HT1080 (cell line): ENCODE results near the gene LRRC72. TPM values are rescaled to one million over a fixed set of nuclear protein-coding genes. Genes with fewer than 3 reads are reported as not detected.
"Not testable (repeated sequence)": the region's sequence is repeated elsewhere in the genome, so short reads cannot be mapped to it uniquely, and the experiment has no call there.

Experiments used
- DNase-seq: peaks from one replicate; pipeline ENCODE4 v3.0.0-alpha.2; 2015; ENCODE audit warnings: low read depth
- polyA plus RNA-seq, 2 experiments: library from polyadenylated mRNA; depleted of rRNA; stranded (reverse); fragments of >200 nt; gene quantifications; 2 replicates each; pipeline ENCODE4 v1.2.3, GENCODE V29; 2015
- total RNA-seq: library from RNA; depleted of rRNA; stranded (reverse); fragments of >200 nt; shearing (Covaris generic); gene quantifications from 2 replicates; pipeline ENCODE4 v1.2.3, GENCODE V29; 2014; rRNA removed

LRRC72 gene
- not detected in 2 replicates for total RNA-seq
- polyA plus RNA-seq (2015; cell fraction: cytosol; rRNA removed) = not detected in 2 replicates
- not detected in 2 replicates for polyA plus RNA-seq (2015; cell fraction: nucleus; rRNA removed)

DNA sequence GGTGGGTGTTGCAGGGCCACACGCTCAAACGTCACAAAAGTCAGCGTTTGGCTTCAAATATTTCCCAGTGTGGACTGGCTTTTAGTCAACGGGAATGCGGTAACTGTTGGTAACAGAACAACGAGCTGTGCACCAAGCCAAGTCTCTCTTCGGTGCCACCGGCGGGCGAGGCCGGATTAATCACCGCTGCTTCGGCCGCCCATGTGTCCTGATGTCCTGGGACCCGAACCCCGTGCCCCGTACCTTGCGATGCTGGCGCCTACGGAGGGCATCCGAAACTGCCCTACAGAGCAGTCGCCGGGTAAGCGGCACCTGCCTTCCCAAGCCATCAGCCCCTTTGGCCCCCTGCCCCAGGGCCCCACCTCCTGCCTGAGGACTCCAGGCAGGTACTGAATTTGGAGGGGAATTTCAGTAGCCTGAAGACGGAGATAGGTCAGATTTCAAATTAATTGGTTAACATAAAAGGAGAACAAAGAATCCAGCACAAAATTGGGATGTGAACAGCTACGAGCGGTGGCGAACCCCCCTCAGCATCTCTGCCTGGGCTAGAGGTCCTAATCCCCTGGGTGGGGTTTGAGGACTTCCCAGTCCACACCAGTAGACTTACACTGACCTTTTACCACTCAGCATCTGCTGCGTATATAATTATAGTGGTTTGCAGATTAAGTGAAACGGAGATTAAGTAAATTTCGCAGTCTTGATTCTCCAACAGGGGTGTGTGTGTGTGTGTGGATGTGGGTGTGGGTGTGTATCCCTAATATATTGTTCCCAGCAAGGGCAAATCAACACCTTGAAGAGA is at the start of gene LRRC72:
Gene LRRC72 (plus strand): TSS at position 84 of the 799 bp plus-strand sequence. CDS start 128 bp downstream, at position 212.
- no peak for DNase-seq

DNA sequence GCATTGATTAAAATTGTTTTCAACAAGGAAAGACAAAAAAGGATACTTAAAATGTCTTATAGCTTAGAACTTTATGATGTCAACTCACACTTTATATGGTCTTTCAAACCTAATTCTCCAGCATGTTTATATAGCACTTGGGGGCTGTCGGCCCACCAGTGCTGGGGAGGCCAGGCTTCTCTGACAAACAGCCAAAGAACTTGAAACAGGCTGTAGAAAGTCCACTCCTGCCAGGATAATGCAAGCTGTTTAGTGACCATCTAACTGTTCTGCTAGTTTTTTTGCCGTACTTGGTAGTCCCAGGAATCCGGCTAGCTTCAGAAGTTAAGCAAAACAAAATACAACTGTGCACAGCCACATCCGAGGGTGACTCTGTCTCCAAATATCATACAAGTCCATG is 47.5 kb upstream of the LRRC72 start:
- DNase-seq = no peak

DNA sequence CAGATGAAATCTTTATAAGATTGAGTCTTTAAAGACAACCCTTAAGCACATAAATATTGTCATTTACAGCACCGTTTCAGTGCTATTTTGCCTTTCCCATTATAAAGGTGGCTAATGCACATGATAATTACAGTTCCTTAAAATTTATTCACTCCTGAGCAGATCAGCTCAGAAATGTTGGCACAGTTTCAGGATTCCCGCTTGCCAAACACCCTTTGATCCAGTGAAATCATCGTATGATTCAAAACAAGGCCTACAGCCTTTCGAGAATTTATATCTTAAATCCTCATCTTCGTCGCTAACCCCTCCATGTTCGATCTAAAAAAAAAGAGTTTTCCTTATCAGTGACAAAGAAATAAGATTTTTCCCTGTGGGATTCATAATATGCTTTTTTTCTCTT is 47.0 kb upstream of the LRRC72 start:
- no peak for DNase-seq

DNA sequence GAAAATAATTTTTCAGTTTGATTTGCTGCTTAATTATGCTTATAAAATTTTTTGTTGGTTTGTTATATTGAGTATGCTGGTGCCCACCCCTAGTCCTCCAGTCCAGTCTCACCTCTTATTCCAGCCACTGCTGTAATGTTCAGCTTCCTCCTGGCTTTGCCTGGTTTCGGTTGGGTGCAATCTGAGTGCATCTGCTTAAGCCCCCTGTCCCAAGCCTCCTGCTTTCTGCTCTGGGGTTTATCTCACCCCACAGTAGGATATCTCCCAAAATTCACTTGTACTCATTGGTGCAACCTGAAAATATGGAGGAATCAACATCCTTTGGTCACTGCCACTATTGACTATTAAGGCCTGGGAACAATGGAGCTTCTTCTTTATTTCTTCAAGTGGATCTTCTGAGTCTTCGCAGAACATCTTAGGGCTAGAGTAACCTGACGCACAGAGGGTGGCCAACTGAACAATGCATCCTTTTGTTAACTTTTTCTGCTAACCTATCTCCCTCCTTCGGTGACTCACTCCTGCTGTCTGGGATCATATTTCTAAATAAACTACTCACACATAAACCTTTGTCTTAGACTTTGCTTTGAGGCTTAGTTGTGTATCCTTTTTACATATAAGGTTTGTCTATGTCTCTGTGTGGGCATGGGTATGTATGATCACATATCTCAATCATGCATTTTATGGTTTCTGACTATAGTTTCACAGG is 42.0 kb upstream of the LRRC72 start:
- peak; percentile 99 for DNase-seq

DNA sequence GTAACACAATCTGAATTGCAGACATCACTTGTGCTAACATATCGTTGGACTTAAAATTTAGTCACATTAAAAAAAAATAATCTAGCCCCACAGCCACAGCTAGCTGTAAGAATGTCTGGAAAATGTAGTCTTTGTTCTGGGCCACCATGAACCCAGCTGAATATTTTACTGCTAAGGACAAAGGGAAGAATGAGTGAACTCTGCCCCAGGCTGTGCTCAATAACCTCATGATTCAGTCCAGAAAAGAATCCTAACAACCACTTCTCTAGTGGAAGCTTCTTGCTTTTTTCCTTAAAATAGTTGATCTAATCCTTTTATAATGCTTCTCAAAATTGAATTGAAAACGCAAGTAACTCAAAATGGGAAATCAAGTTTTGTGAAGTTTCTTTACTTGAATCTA is 35.5 kb upstream of the LRRC72 start:
- no peak for DNase-seq

DNA sequence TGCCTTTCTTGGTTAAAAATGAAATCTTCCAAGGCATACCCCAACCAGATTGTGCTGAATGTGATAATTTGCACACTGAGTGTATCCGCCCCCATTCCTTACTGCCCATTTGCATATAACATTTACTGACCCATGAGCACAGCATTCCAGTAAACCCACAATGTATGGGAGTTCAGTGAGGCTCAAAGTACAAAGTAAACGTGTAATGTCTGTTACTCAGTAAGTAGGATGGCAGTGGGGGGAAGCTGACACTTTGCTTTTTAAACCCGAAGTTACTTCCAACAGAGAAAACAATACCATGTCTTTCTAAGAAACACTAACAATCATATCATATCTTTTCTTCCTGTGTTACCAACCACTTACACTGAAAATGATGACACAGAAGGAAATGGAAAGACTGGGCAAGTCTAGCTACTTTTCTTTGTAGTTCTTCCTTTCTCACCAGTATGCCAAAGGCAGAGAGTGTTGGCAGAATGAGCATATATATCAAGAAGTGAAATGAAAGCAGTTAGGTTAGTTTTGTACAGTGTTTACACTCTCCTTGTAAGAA is 34.0 kb upstream of the LRRC72 start:
- peak; percentile 59 for DNase-seq

DNA sequence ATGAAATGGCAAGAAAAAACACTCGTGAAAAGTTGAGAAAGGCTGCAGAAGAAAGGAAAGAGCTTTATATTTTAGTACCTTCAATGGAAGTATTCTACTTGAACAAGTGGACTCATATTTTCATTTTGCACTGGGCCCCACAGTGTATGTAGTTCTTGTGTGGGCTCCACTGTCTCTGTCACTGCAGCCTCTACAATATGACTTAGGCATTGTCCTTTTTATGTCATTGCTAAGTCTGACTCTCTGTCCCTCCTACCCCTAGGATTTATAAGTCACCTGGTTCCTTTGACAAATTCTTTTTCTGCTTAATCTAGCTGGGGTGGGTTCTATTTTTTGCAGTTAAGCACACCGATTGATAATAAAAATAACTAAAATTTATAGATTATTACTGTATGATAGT is 33.4 kb upstream of the LRRC72 start:
- DNase-seq = no peak

DNA sequence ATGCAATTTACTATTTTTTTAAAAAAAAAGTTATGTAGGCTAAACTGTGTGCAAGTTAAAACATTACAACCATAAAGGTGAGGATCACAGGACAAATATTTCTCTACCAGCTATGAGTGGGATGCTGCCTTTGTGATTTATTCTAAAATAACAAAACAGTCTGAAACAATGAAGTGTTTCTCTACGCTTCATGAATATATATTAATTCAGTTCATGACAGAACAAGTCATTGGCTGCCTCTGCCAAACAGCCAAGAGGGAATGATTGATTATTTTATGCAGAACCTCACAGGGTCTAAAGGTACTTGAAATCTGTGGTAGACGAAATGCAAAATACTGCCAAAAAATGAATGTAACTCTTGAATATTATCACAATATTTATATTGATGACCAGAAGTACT is 32.1 kb upstream of the LRRC72 start:
- DNase-seq = no peak

DNA sequence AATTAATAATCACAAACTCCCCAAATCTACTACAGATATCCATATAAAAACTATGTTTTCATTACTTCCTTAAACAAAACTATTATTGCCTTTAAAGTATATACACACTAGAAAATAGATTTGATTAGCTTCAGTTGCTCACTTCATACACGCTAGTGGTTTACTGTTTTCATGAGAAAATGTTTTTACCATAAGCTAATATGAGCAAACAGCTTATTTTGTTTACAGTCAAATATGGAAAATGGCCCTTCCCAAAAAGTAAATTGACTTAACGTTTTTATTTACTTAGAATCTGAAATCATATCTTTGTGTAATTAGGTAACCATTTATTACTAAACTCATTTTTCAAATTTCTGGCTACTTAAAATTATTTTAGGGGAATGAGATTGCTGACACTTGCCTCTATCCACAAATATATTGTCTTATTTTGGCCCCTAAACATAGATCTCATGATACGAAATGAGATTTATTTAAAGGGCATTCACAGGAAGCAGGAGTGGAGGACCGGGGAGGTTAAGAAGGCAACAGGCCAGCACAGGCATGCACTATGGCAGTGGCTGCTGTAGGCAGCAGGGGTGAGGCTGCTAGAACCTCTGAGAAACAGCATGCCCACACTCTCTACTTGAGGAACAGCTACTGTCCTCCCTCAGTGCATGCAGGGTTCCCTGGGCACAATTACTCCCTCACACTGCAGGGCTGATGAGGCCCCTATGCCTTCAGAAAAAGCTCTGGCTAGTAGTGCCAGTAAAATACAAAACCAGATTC is 31.5 kb upstream of the LRRC72 start:
- DNase-seq = no peak

DNA sequence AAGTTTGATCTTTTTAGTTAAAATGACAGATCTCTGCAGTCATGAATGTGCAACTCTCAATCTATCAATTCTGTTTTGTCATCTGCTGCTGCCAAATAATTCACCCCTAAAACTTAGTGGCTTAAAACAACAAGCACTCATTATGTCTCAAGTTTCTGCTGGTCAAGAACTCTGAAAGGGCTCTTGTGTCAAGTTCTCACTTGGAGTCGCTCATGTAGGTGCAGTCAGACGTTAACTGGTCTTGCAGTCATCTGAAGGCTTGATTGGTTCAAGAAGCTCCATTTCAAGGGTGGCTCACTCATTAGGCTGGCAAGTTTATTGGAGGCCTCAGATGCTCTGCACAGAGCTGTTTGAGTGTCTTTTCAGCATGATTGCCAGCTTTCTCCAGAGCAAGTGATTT is 28.5 kb upstream of the LRRC72 start:
- DNase-seq = no peak

DNA sequence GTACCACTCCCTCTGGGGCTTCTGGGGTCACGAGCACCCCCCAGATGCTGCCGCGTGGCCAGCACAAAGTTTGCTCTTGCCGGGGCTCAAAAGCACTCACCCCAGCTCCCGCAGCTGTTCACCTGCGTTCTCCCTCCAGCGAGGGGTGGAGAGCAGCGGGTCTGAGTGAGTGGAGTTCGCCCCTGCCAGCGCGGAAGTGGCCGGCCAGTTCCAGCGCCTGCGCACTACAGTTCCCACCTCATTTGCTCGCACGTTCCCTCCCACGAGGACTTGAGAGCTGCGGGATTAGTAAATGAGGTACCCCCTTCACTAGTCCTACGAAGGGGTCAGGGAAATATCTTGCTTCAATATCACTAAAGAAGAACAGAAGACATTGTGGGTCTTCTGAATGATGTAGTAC is 24.3 kb upstream of the LRRC72 start:
- DNase-seq = no peak

DNA sequence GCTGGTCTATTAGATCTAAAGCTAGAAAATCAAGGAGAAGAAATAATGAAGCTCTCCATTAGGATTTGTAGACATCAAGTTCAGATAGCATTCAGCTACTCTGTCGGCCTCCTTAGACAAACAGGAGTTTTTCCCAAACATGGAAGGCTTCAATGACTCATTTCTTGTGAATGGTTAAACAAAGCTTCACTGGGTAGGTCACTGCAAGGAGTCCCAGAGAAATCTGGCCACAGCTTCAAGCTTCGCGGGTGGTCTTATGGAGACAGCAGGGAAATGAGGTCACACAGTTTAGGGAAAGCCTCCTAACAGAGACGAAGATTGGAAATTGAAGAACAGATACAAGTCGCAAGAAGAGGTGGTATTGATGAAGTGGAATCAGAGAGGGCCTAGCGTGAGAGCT is 22.6 kb upstream of the LRRC72 start:
- peak; percentile 77 for DNase-seq

DNA sequence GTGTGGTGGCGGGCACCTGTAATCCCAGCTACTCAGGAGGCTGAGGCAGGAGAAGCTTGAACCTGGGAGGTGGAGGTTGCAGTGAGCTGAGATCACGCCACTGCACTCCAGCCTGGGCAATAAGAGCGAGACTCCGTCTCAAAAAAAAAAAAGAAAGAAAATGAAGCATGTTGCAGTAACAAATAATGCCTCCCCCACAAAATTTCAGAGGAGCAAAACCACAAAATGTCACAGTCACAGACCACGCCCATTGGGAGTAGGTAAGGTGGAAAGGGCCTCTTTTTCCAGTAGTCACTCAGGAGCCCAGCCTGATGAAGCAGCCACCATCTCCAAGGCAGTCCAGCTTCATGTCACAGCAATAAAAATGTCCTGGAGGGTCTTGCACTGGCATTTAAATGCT is 20.2 kb upstream of the LRRC72 start:
- not testable (repeated sequence) for DNase-seq

DNA sequence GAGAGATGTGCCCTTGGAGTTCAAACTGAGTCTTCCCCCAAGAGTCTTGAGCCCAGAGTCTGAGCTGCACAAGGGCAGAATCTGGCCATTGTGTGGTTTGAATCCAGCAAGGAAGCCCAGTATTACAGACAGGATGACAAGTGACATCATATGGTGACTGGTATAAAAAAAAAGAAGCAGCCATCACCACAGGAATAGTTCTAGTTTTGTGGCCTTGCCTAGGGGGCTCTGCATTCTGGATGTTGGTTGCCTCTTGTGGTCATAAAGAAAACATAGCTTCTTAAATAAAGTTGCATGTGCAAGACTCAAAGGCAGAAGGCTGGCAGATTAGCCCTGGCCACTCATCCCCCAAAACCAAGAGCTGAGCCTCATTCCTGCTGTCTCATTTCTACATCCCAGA is 16.8 kb upstream of the LRRC72 start:
- DNase-seq = peak; percentile 44

DNA sequence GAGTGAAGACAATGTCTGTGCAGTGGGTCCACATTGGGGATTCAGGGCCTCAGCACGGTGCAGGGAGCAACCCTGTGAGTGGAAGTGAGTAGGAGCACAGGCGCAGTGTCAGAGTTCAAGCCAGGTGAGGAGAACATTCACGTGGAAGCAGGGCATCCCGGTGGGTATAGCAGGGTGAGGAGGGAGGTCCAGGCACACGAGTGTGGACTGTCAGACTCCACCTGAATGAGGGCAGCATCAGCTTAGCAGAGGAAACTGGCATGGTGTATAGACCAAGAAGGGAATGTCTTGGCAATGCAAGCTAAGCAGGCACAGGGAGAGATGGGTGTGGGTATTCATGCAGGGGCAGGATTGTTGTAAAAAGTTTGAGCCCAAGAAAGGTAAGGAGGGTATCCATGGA is 15.3 kb upstream of the LRRC72 start:
- no peak for DNase-seq

DNA sequence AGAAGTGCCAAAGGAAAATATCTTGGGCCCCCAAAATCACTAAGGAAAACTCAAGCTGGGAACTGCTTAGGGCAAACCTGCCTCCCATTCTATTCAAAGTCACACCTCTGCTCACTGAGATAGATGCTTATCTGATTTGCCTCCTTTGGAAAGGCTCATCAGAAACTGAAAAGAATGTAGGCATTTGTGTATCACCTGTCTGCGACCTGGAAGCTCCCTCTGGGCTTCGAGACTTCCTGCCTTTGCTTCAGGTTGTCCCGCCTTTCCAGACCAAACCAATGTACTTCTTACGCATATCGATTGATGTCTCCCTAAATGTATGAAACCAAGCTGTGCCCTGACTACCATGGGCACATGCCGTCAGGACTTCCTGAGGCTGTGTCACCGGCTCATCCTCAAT is 14.5 kb upstream of the LRRC72 start:
- no peak for DNase-seq

DNA sequence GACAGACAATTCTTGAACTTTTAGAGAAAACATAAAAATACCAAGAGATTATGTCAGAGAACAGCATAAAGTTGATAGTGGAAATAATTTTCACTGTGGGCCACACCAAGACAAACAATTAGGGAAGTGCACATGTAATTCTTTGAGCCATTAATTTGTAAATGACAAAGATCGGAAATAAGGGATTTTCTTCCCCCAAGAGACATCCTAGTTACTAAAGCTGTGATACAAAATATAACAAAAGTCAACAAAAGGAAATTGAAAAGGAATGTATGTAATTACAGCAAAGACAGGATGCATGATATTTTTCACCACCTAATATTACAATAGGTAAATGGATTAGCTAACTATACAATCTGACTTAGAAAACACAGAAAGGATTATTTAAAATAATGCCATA is 12.4 kb upstream of the LRRC72 start:
- DNase-seq = no peak

DNA sequence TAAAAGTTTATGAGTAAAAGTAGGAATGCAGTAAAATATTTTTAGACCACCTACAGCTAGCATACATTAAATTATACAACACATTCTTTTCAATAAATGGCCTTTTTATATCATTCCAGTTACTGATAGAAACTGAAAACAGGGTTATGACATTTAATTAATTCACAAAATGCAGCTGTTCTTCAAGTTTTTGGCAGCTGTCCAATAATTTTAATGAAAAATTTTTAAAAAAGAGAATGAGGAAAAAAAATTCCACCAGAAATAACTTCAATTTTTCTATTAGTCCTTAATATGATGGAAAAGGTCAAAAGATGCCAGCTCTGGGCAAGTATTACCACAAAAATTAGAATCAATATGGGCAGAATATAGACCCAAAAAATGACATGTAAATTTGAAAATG is 11.9 kb upstream of the LRRC72 start:
- DNase-seq = no peak

DNA sequence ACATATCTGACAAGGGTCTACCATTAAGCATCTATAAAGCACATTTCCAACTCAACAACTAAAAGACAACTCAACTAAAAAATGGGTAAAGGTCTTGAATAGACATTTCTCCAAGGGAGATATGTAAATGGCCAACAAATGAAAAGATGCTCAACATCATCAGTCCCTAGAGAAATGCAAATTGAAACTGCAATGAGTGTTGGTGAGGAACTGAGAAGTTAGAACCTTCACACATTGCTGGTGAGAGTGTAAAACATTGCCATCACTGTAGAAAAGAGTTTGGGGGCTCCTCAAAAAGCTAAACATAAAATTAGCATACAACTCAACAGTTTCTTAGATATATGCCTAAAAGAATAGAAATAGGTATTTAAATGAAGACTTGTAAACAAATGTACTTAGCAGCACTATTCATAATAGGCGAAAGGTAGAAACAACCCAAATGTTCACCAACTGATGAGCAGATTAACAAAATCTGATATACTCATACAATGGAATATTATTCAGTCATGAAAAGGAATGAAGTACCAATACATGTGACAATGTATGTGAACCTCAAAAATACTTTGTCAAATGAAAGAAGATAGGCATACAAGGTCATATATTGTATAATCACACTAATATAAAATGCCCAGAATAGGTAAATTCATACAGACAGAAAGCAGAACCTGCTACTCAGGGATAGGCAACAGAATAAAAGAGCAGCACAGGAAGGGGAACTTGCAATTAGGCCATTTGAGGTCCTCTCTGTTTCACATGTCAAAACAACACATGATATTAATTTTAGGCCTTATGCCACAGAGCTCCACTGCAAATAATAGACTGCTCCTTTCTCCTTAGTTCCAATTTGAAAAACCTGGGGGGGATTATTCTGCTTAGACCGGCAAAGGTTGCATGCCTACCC is 10.6 kb upstream of the LRRC72 start:
- DNase-seq = no peak

DNA sequence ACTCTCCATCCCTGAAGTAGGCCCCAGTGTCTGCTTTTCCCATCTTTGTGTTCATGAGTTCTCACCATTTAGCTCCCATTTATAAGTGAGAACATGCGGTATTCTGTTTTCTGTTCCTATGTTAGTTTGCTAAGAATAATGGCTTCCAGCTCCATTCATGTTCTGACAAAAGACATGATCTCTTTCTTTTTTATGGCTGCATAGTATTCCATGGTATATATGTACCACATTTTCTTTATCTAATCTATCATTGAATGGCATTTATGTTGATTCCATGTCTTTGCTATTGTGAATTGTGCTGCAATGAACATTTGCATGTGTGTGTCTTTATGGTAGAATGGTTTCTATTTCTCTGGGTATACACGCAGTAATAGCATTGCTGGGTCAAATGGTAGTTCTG is 6.6 kb upstream of the LRRC72 start:
- DNase-seq = not testable (repeated sequence)

DNA sequence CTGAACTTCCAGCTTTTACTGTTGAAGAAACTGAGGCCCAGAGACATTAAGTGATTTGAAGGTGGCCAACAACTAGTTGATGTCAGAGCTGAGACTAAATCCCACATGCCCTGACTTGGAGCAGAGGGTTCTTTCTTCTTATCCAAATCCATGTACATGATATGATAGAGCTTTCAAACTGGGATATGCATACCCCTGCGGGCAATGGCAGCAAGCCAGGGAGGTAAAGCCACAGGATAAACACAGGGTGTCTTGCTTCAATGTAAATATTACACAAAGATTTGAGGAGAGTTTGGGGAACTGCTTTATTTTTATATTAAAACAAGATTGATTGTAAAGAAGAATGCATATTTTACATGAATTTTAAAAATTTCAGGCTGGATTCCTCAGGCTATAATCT is 2.3 kb upstream of the LRRC72 start:
- no peak for DNase-seq
